ENCODE results near the gene REST. TPM values are rescaled to one million over a fixed set of nuclear protein-coding genes. Genes with fewer than 3 reads are reported as not detected.

REST gene
- total RNA-seq, 1 experiment from 2014 or later, result 98.1 TPM

DNA sequence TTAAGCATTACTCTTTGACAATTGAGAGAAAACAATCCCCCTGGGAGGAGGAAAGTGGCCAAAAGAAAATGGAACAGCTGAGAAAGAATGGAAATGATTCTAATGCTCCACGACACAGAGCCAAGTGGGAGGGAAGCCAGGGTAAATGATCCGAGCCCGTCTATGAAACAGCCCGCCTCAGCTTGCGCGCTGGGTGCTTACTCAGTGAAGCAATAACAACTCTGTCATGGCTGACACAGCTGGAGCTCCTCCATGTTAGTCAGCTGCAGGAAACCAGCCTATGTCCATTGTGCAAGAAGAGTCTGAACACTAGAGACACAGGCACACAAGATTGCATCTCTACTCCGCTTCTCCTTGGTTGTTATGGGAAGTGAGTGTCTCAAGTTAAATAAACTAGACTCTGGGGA, 50.4 kb downstream of the REST start:
- Histone ChIP-seq H3K27ac (ENCODE audit: insufficient read length, low read depth, low read length) (no peak overlapping the region), H3T11ph (ENCODE audit: low read length) (no peak overlapping the region), H3K79me2 (ENCODE audit: insufficient read depth, low read length) (no peaks in the 10 kb centered on the region), H2BK20ac (ENCODE audit: low read depth, low read length, poor library complexity, severe bottlenecking) (no peak overlapping the region), H3K27me3 (ENCODE audit: insufficient read depth, low read length) (no peaks in the 10 kb centered on the region), H3K4ac (ENCODE audit: low read depth, low read length) (no peak overlapping the region), H3K79me1 (ENCODE audit: insufficient read depth, low read depth, low read length, poor library complexity, severe bottlenecking) (no peaks in the 10 kb centered on the region), H3K23ac (ENCODE audit: insufficient read length, low read depth, low read length) (no peak overlapping the region), H2AFZ (ENCODE audit: low read length) (no peak overlapping the region), H4K5ac (ENCODE audit: insufficient read length, low read depth, low read length) (no peak overlapping the region), H3K4me2 (ENCODE audit: insufficient read depth, insufficient read length, low read length) (no peak overlapping the region), H2BK15ac (ENCODE audit: low read depth, low read length) (no peak overlapping the region), H3K4me1 (ENCODE audit: insufficient read depth, low read length) (no peaks in the 10 kb centered on the region), H4K91ac (ENCODE audit: insufficient read length, low read depth, low read length) (no peak overlapping the region), H3K56ac (ENCODE audit: insufficient read length, low read depth, low read length) (no peak overlapping the region), H3K14ac (ENCODE audit: insufficient read depth, low read length) (no peak overlapping the region), H2BK120ac (ENCODE audit: low read depth, low read length, poor library complexity, severe bottlenecking) (no peak overlapping the region), H2AK5ac (ENCODE audit: insufficient read length, low read length) (no peak overlapping the region), H3K9ac (ENCODE audit: extremely low read depth, insufficient read length, low read length) (no peak overlapping the region), H4K8ac (replicated peaks; ENCODE audit: insufficient read length, low read depth, low read length) (no peak overlapping the region), H3K18ac (ENCODE audit: insufficient read length, low read depth, low read length) (no peak overlapping the region), H4K20me1 (ENCODE audit: control insufficient read depth, insufficient read depth, insufficient read length) (no peaks in the 10 kb centered on the region), H2BK5ac (ENCODE audit: insufficient read length, low read length) (no peak overlapping the region), H3K9me3 (ENCODE audit: control insufficient read depth, low read depth, low read length) (no peaks in the 10 kb centered on the region), H2BK12ac (ENCODE audit: insufficient read length, low read depth, low read length) (no peak overlapping the region), H3K23me2 (ENCODE audit: insufficient read length, low read depth, low read length, poor library complexity, severe bottlenecking) (no peaks in the 10 kb centered on the region)
- DNase-seq, result no peak
- Mint-ChIP-seq H3K27ac (no peak overlapping the region; a peak in 1 of 7 replicates), H3K36me3 (ENCODE audit: insufficient read depth in 1 of 3, low read depth in 3 of 3) (peaks cover 4 to 21% (median 8%) of the 10 kb centered on the region in 3 experiments; a peak in 6 of 7 replicates), H3K27me3 (ENCODE audit: low read depth) (peaks cover 2% of the 10 kb centered on the region; the same call in 1 of the 2 replicates), H3K4me1 (no peaks in the 10 kb centered on the region), H3K4me3 (no peak overlapping the region), H3K9me3 (no peaks in the 10 kb centered on the region)
- no peak for TF ChIP-seq CTCF (conservative IDR thresholded peaks at IDR 0.05)
- WGBS (ENCODE audit: extremely low coverage, insufficient read length, low lambda C conversion rate), result no CpG with 5 or more reads among the region's 7 CpGs

Measured in H9 (cell line).